ENCODE measurements around the gene LCE1F.

Gene LCE1F

GRCh38 chr1:152777510-152778137, 2.7 kb downstream of the LCE1F start:
- no peak for FAIRE-seq

GRCh38 chr1:152783095-152783494, 8.2 kb downstream of the LCE1F start:
- FAIRE-seq = no peak

GRCh38 chr1:152786077-152786476, 11.1 kb downstream of the LCE1F start, which contains the start of gene LCE1E:
Gene LCE1E, plus strand, starts transcription at chr1:152786257. Its CDS starts 1,043 bp downstream, at chr1:152787300.
- FAIRE-seq = no peak

GRCh38 chr1:152795686-152796085, 20.7 kb downstream of the LCE1F start:
- no peak for FAIRE-seq

- no peak for FAIRE-seq
Observed at GRCh38 chr1:152796421-152796820, 21.5 kb downstream of the LCE1F start, which contains the start of gene LCE1D. Gene LCE1D, plus strand, starts transcription at chr1:152796721. Its CDS starts 1,074 bp downstream, at chr1:152797795.

GRCh38 chr1:152801333-152801732, 26.4 kb downstream of the LCE1F start:
- no peak for FAIRE-seq

GRCh38 chr1:152806576-152806975, 31.6 kb downstream of the LCE1F start, which contains the start of gene LCE1C:
Gene LCE1C, minus strand, starts transcription at chr1:152806651. Its CDS starts 1,173 bp downstream, at chr1:152805478.
- FAIRE-seq = no peak

GRCh38 chr1:152811050-152811449, 36.1 kb downstream of the LCE1F start:
- no peak for FAIRE-seq

GRCh38 chr1:152811671-152812070, 36.7 kb downstream of the LCE1F start, which contains the start of gene LCE1B:
Gene LCE1B, plus strand, starts transcription at chr1:152811971. Its CDS starts 476 bp downstream, at chr1:152812447.
- FAIRE-seq = no peak

GRCh38 chr1:152817309-152817708, 42.4 kb downstream of the LCE1F start:
- no peak for FAIRE-seq

- no peak for FAIRE-seq
Observed at GRCh38 chr1:152823294-152823693, 48.4 kb downstream of the LCE1F start.

GRCh38 chr1:152824964-152825363, 50.0 kb downstream of the LCE1F start:
- no peak for FAIRE-seq

Measured in TTC549 (cell line).